ENCODE results near the gene CADM1.

- TF ChIP-seq POLR2A (IDR thresholded peaks at IDR 0.05; ENCODE audit: borderline replicate concordance, extremely low read depth, insufficient read depth, insufficient read length) (no peak), EZH2phosphoT487 (IDR thresholded peaks at IDR 0.05; ENCODE audit: borderline replicate concordance) (no peak), FOSL1 (IDR thresholded peaks at IDR 0.05; ENCODE audit: low read depth) (no peak), MAX (IDR thresholded peaks at IDR 0.05) (no peak), JUND (IDR thresholded peaks at IDR 0.05) (no peak), EZH2 (IDR thresholded peaks at IDR 0.05) (no peak), SRF (IDR thresholded peaks at IDR 0.05; ENCODE audit: low read depth) (no peak), RAD21 (IDR thresholded peaks at IDR 0.05; ENCODE audit: low read depth) (no peak)
- TF ChIP-seq, protein P1, sequence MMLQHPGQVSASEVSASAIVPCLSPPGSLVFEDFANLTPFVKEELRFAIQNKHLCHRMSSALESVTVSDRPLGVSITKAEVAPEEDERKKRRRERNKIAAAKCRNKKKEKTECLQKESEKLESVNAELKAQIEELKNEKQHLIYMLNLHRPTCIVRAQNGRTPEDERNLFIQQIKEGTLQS (IDR thresholded peaks at IDR 0.05) = no peak
- TF ChIP-seq, protein P2, sequence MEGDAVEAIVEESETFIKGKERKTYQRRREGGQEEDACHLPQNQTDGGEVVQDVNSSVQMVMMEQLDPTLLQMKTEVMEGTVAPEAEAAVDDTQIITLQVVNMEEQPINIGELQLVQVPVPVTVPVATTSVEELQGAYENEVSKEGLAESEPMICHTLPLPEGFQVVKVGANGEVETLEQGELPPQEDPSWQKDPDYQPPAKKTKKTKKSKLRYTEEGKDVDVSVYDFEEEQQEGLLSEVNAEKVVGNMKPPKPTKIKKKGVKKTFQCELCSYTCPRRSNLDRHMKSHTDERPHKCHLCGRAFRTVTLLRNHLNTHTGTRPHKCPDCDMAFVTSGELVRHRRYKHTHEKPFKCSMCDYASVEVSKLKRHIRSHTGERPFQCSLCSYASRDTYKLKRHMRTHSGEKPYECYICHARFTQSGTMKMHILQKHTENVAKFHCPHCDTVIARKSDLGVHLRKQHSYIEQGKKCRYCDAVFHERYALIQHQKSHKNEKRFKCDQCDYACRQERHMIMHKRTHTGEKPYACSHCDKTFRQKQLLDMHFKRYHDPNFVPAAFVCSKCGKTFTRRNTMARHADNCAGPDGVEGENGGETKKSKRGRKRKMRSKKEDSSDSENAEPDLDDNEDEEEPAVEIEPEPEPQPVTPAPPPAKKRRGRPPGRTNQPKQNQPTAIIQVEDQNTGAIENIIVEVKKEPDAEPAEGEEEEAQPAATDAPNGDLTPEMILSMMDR (IDR thresholded peaks at IDR 0.05 in 2 of 3, conservative IDR thresholded peaks at IDR 0.05 in 1 of 3; ENCODE audit: borderline replicate concordance in 1 of 3, insufficient read depth in 1 of 3, low read depth in 2 of 3, low read length in 2 of 3) = no peak
These were observed 11.6 kb upstream of the CADM1 start for GRCh38 chr11:115515647-115516395.

All from HCT116 (cell line).